H9 (cell line): ENCODE measurements around the gene PRKCA. TPM values are rescaled to one million over a fixed set of nuclear protein-coding genes. Genes with fewer than 3 reads are reported as not detected.

Experiments used
- DNase-seq: peaks from one replicate; pipeline ENCODE4 v3.0.0-alpha.2; 2017
- H2AFZ ChIP-seq: one replicate; pipeline ENCODE4 v1.6.1; 2013; ENCODE audit warnings: mild to moderate bottlenecking, low read length, control low read depth, moderate library complexity
- H2AK5ac ChIP-seq: 2 replicates; pipeline ENCODE4 v1.6.1; 2013; ENCODE audit warnings: low read length, control low read depth, mixed read lengths; ENCODE audit not compliant: insufficient read length
- H2BK120ac ChIP-seq: one replicate; pipeline ENCODE4 v1.6.1; 2013; ENCODE audit warnings: low read depth, mild to moderate bottlenecking, low read length, control low read depth, inconsistent platforms; ENCODE audit not compliant: poor library complexity, severe bottlenecking
- H2BK12ac ChIP-seq: 2 replicates; pipeline ENCODE4 v1.6.1; 2013; ENCODE audit warnings: low read length, control low read depth, mixed read lengths, low read depth; ENCODE audit not compliant: insufficient read length
- H2BK15ac ChIP-seq: 2 replicates; pipeline ENCODE4 v1.6.1; 2013; ENCODE audit warnings: low read depth, low read length, control low read depth
- H2BK20ac ChIP-seq: one replicate; pipeline ENCODE4 v1.6.1; 2013; ENCODE audit warnings: low read depth, mild to moderate bottlenecking, low read length, control low read depth, inconsistent platforms; ENCODE audit not compliant: poor library complexity, severe bottlenecking
- H2BK5ac ChIP-seq: 2 replicates; pipeline ENCODE4 v1.6.1; 2013; ENCODE audit warnings: low read length, control low read depth, mixed read lengths; ENCODE audit not compliant: insufficient read length
- H3K14ac ChIP-seq: 2 replicates; pipeline ENCODE4 v1.6.1; 2013; ENCODE audit warnings: low read length, control low read depth; ENCODE audit not compliant: insufficient read depth
- H3K18ac ChIP-seq: 2 replicates; pipeline ENCODE4 v1.6.1; 2013; ENCODE audit warnings: low read depth, mild to moderate bottlenecking, mixed read lengths, low read length, control low read depth; ENCODE audit not compliant: insufficient read length
- H3K23ac ChIP-seq: 2 replicates; pipeline ENCODE4 v1.6.1; 2013; ENCODE audit warnings: low read length, control low read depth, mixed read lengths, low read depth; ENCODE audit not compliant: insufficient read length
- H3K23me2 ChIP-seq: 2 replicates; pipeline ENCODE4 v1.6.1; 2013; ENCODE audit warnings: low read depth, mild to moderate bottlenecking, mixed read lengths, low read length, control low read depth; ENCODE audit not compliant: insufficient read length, poor library complexity, severe bottlenecking
- H3K27ac ChIP-seq: 2 replicates; pipeline ENCODE4 v1.5.1; 2013; ENCODE audit warnings: low read length, control low read depth, mixed read lengths, low read depth; ENCODE audit not compliant: insufficient read length
- H3K27me3 ChIP-seq: 2 replicates; pipeline ENCODE4 v1.6.1; 2013; ENCODE audit warnings: low read length, control low read depth, inconsistent platforms; ENCODE audit not compliant: insufficient read depth
- H3K4ac ChIP-seq: 2 replicates; pipeline ENCODE4 v1.6.1; 2013; ENCODE audit warnings: low read depth, mild to moderate bottlenecking, control low read depth, inconsistent platforms, low read length, moderate library complexity
- H3K4me1 ChIP-seq: 2 replicates; pipeline ENCODE4 v1.6.1; 2013; ENCODE audit warnings: low read length, control low read depth, inconsistent platforms; ENCODE audit not compliant: insufficient read depth
- H3K4me2 ChIP-seq: 2 replicates; pipeline ENCODE4 v1.6.1; 2013; ENCODE audit warnings: low read length, control low read depth, mixed read lengths; ENCODE audit not compliant: insufficient read length, insufficient read depth
- H3K56ac ChIP-seq: 2 replicates; pipeline ENCODE4 v1.6.1; 2013; ENCODE audit warnings: low read depth, mild to moderate bottlenecking, mixed read lengths, low read length, control low read depth; ENCODE audit not compliant: insufficient read length
- H3K79me1 ChIP-seq: 2 replicates; pipeline ENCODE4 v1.6.1; 2013; ENCODE audit warnings: low read depth, mild to moderate bottlenecking, moderate library complexity, low read length, control low read depth, inconsistent platforms; ENCODE audit not compliant: insufficient read depth, poor library complexity, severe bottlenecking
- H3K79me2 ChIP-seq: 2 replicates; pipeline ENCODE4 v1.6.1; 2013; ENCODE audit warnings: low read length, control low read depth, inconsistent platforms; ENCODE audit not compliant: insufficient read depth
- H3K9ac ChIP-seq: 2 replicates; pipeline ENCODE4 v1.6.1; 2013; ENCODE audit warnings: low read length, control low read depth, mixed read lengths; ENCODE audit not compliant: insufficient read length; ENCODE audit errors: extremely low read depth
- H3K9me3 ChIP-seq: one replicate; pipeline ENCODE4 v1.6.1; 2013; ENCODE audit warnings: low read depth, low read length, inconsistent platforms; ENCODE audit not compliant: control insufficient read depth
- H3T11ph ChIP-seq: one replicate; pipeline ENCODE4 v1.6.1; 2013; ENCODE audit warnings: mild to moderate bottlenecking, low read length, control low read depth, inconsistent platforms
- H4K20me1 ChIP-seq: one replicate; pipeline ENCODE4 v1.6.1; 2013; ENCODE audit not compliant: control insufficient read depth, insufficient read length, insufficient read depth
- H4K5ac ChIP-seq: 2 replicates; pipeline ENCODE4 v1.6.1; 2013; ENCODE audit warnings: low read depth, mild to moderate bottlenecking, mixed read lengths, low read length, control low read depth; ENCODE audit not compliant: insufficient read length
- H4K8ac ChIP-seq: replicated peaks from 2 replicates; pipeline ENCODE4 v1.6.1; 2013; ENCODE audit warnings: low read length, control low read depth, mixed read lengths, low read depth; ENCODE audit not compliant: insufficient read length
- H4K91ac ChIP-seq: 2 replicates; pipeline ENCODE4 v1.6.1; 2013; ENCODE audit warnings: low read depth, mild to moderate bottlenecking, moderate library complexity, mixed read lengths, low read length, control low read depth; ENCODE audit not compliant: insufficient read length
- H3K27ac Mint-ChIP-seq, 3 experiments: 2 replicates in 2 of 3; 3 replicates in 1 of 3; pipeline ENCODE4 v1.8.0; 2020 to 2021; ENCODE audit warnings: mixed read lengths in 3 of 3, mild to moderate bottlenecking in 1 of 3, moderate library complexity in 1 of 3
- H3K27me3 Mint-ChIP-seq: 2 replicates; pipeline ENCODE4 v1.8.0; 2021; ENCODE audit warnings: low read depth, mild to moderate bottlenecking, moderate library complexity, mixed read lengths
- H3K36me3 Mint-ChIP-seq, 3 experiments: 2 replicates in 2 of 3; 3 replicates in 1 of 3; pipeline ENCODE4 v1.8.0; 2020 to 2021; ENCODE audit warnings: low read depth in 3 of 3, mixed read lengths in 3 of 3; ENCODE audit not compliant: insufficient read depth in 1 of 3
- H3K4me1 Mint-ChIP-seq, 2 experiments: 2 replicates each; pipeline ENCODE4 v1.8.0; 2020; ENCODE audit warnings: mixed read lengths in 2 of 2
- H3K4me3 Mint-ChIP-seq, 2 experiments: 2 replicates in 1 of 2; 3 replicates in 1 of 2; pipeline ENCODE4 v1.8.0; 2020 to 2021; ENCODE audit warnings: mild to moderate bottlenecking in 2 of 2, mixed read lengths in 2 of 2, moderate library complexity in 1 of 2
- H3K9me3 Mint-ChIP-seq, 2 experiments: 2 replicates in 1 of 2; 3 replicates in 1 of 2; pipeline ENCODE4 v1.8.0; 2020; ENCODE audit warnings: mild to moderate bottlenecking in 2 of 2, mixed read lengths in 2 of 2, moderate library complexity in 1 of 2
- WGBS: extraction: QIAGEN DNeasy Blood & Tissue Kit; methylation state at CpG from one replicate; pipeline ENCODE4 v1.1.7; 2013; ENCODE audit warnings: missing lambda C conversion rate, low lambda C conversion rate, mixed read lengths; ENCODE audit not compliant: insufficient read length; ENCODE audit errors: extremely low coverage; 5-methylcytosine and 5-hydroxymethylcytosine counted together
- total RNA-seq: library from RNA; stranded (reverse); gene quantifications from 2 replicates; pipeline ENCODE4 v1.2.1, GENCODE V29; 2021
- TF ChIP-seq, protein P1 (sequence below): fragments of 200-600 bp; sonication (generic); conservative IDR thresholded peaks from 3 replicates; pipeline ENCODE4 v1.8.0; 2021; ENCODE audit warnings: antibody characterized with exemption, mild to moderate bottlenecking

Gene PRKCA
- total RNA-seq, 1 experiment from 2014 or later, result 10.5 TPM

GRCh38 chr17:66629762-66630161 is 327.3 kb downstream of the PRKCA start:
- no peaks in the 10 kb centered on the region for H3K36me3 Mint-ChIP-seq
- H3K27me3 ChIP-seq, result no peaks in the 10 kb centered on the region

More at GRCh38 chr17:66629762-66630161, 327.3 kb downstream of the PRKCA start:
- Histone ChIP-seq H2BK20ac (no peak overlapping the region), H2BK15ac (no peak overlapping the region), H3K23ac (no peak overlapping the region), H3K23me2 (no peaks in the 10 kb centered on the region), H3K27ac (no peak overlapping the region), H4K91ac (no peak overlapping the region), H4K8ac (no peak overlapping the region), H3K4ac (no peak overlapping the region), H2BK120ac (no peak overlapping the region), H3K4me1 (no peaks in the 10 kb centered on the region), H3K9me3 (no peaks in the 10 kb centered on the region), H3K4me2 (no peak overlapping the region), H2BK12ac (no peak overlapping the region), H2BK5ac (no peak overlapping the region), H3K9ac (no peak overlapping the region), H3K56ac (no peak overlapping the region), H3K79me1 (no peaks in the 10 kb centered on the region), H4K20me1 (no peaks in the 10 kb centered on the region), H2AK5ac (no peak overlapping the region), H3K79me2 (no peaks in the 10 kb centered on the region), H3K18ac (no peak overlapping the region), H3T11ph (no peak overlapping the region), H3K14ac (no peak overlapping the region), H2AFZ (no peak overlapping the region), H4K5ac (no peak overlapping the region)
- TF ChIP-seq, protein P1, sequence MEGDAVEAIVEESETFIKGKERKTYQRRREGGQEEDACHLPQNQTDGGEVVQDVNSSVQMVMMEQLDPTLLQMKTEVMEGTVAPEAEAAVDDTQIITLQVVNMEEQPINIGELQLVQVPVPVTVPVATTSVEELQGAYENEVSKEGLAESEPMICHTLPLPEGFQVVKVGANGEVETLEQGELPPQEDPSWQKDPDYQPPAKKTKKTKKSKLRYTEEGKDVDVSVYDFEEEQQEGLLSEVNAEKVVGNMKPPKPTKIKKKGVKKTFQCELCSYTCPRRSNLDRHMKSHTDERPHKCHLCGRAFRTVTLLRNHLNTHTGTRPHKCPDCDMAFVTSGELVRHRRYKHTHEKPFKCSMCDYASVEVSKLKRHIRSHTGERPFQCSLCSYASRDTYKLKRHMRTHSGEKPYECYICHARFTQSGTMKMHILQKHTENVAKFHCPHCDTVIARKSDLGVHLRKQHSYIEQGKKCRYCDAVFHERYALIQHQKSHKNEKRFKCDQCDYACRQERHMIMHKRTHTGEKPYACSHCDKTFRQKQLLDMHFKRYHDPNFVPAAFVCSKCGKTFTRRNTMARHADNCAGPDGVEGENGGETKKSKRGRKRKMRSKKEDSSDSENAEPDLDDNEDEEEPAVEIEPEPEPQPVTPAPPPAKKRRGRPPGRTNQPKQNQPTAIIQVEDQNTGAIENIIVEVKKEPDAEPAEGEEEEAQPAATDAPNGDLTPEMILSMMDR, result no peak
- Mint-ChIP-seq H3K4me3 (no peak overlapping the region), H3K27me3 (no peaks in the 10 kb centered on the region), H3K4me1 (no peaks in the 10 kb centered on the region; a peak in 1 of 4 replicates), H3K9me3 (no peaks in the 10 kb centered on the region), H3K27ac (no peak overlapping the region)
- no peak for DNase-seq
- no CpG with 5 or more reads among the region's 3 CpGs for WGBS
